Medulla oblongata (tissue), 1 donor: Measurements from ENCODE around the gene MMP25.
"Not testable (repeated sequence)": the region's sequence is repeated elsewhere in the genome, so short reads cannot be mapped to it uniquely, and the experiment has no call there.

ENCODE experiments used
- DNase-seq: peaks from one replicate; pipeline ENCODE4 v3.0.0-alpha.2; 2015; ENCODE audit errors: extremely low spot score

The MMP25 gene

GRCh38 chr16:3030222-3031212 lies 15.8 kb upstream of the MMP25 start:
- no peak for DNase-seq

- no peak for DNase-seq
Measured at GRCh38 chr16:3032624-3033023, 13.7 kb upstream of the MMP25 start.

- no peak for DNase-seq
Measured at GRCh38 chr16:3035289-3035971, 10.9 kb upstream of the MMP25 start.

- DNase-seq: no peak
Measured at GRCh38 chr16:3035972-3036725, 10.2 kb upstream of the MMP25 start.

GRCh38 chr16:3036726-3037315 lies 9.5 kb upstream of the MMP25 start, which contains the start of gene BICDL2:
Gene BICDL2, minus strand, starts transcription at chr16:3036944. Its CDS starts 1,448 bp downstream, at chr16:3035496.
- DNase-seq: no peak

GRCh38 chr16:3038256-3038655 lies 8.1 kb upstream of the MMP25 start:
- DNase-seq: no peak

- DNase-seq: no peak
Measured at GRCh38 chr16:3038896-3039295, 7.5 kb upstream of the MMP25 start.

- DNase-seq: no peak
Measured at GRCh38 chr16:3042376-3042775, 4.0 kb upstream of the MMP25 start.

- DNase-seq: no peak
Measured at GRCh38 chr16:3044708-3045107, 1.7 kb upstream of the MMP25 start.

GRCh38 chr16:3046641-3047386 lies 453 bp downstream of the MMP25 start:
- no peak for DNase-seq

GRCh38 chr16:3047387-3047720 lies 993 bp downstream of the MMP25 start:
- DNase-seq: no peak

- no peak for DNase-seq
Measured at GRCh38 chr16:3049921-3050481, 3.6 kb downstream of the MMP25 start.

GRCh38 chr16:3050487-3050886 lies 4.1 kb downstream of the MMP25 start:
- DNase-seq: no peak

GRCh38 chr16:3051009-3051408 lies 4.6 kb downstream of the MMP25 start:
- DNase-seq: no peak

- no peak for DNase-seq
Measured at GRCh38 chr16:3051494-3051893, 5.1 kb downstream of the MMP25 start.

GRCh38 chr16:3052571-3053329 lies 6.4 kb downstream of the MMP25 start:
- DNase-seq: not testable (repeated sequence)

GRCh38 chr16:3053330-3053710 lies 7.0 kb downstream of the MMP25 start:
- not testable (repeated sequence) for DNase-seq

GRCh38 chr16:3054965-3055733 lies 8.8 kb downstream of the MMP25 start:
- DNase-seq: no peak

GRCh38 chr16:3055734-3056115 lies 9.4 kb downstream of the MMP25 start:
- DNase-seq: peak; percentile 17
